ENCODE results near the gene TTBK1. TPM values are rescaled to one million over a fixed set of nuclear protein-coding genes. Genes with fewer than 3 reads are reported as not detected.

The TTBK1 gene
- total RNA-seq, 8 experiments from 2014 or later, result 0.41 to 13.6 (median 8.4) TPM

GRCh38 chr6:43215066-43215465, 28.2 kb upstream of the TTBK1 start:
- Histone ChIP-seq H3K4me1 (replicated peaks in 1 of 2) (no peaks in the 10 kb centered on the region), H3K27ac (no peak overlapping the region), H3K4me3 (no peak overlapping the region)
- 80 to 100% (median 100%) methylated on average over 1 to 7 of the region's 8 CpGs; no CpG with 5 or more reads in 3 of the 10 experiments for WGBS, 10 experiments
- in situ Hi-C loops (cut with MboI; ENCODE audit: low pct_unique_long_range_greater_than_20kb in 2 of 9, low sequenced_read_pairs in 9 of 9, unreplicated experiment in 9 of 9), result no loop called here
- ATAC-seq (replicated peaks in 6 of 8), result no peak

GRCh38 chr6:43216200-43216599, 27.1 kb upstream of the TTBK1 start:
- Histone ChIP-seq H3K27ac (no peak overlapping the region), H3K4me1 (replicated peaks in 1 of 2) (no peaks in the 10 kb centered on the region), H3K4me3 (no peak overlapping the region)
- in situ Hi-C loops (cut with MboI; ENCODE audit: low pct_unique_long_range_greater_than_20kb in 2 of 9, low sequenced_read_pairs in 9 of 9, unreplicated experiment in 9 of 9), result no loop called here
- 69 to 90% (median 88%) methylated on average over 4 to 8 of the region's 12 CpGs; no CpG with 5 or more reads in 6 of the 10 experiments for WGBS, 10 experiments
- ATAC-seq (replicated peaks in 6 of 8), result no peak

- in situ Hi-C loops (cut with MboI; ENCODE audit: low pct_unique_long_range_greater_than_20kb in 2 of 9, low sequenced_read_pairs in 9 of 9, unreplicated experiment in 9 of 9), result no loop called here
- Histone ChIP-seq H3K4me1 (replicated peaks in 1 of 2) (no peaks in the 10 kb centered on the region), H3K4me3 (no peak overlapping the region), H3K27ac (no peak overlapping the region)
- no peak for ATAC-seq (replicated peaks in 6 of 8)
- 20 to 100% (median 83%) methylated on average over 1 to 4 of the region's 5 CpGs; no CpG with 5 or more reads in 4 of the 10 experiments for WGBS, 10 experiments
Observed at GRCh38 chr6:43217351-43217750, 25.9 kb upstream of the TTBK1 start.

GRCh38 chr6:43219119-43219518, 24.2 kb upstream of the TTBK1 start:
- Histone ChIP-seq H3K4me3 (no peak overlapping the region), H3K27ac (no peak overlapping the region), H3K4me1 (replicated peaks in 1 of 2) (no peaks in the 10 kb centered on the region)
- ATAC-seq (replicated peaks in 6 of 8), result no peak
- in situ Hi-C loops (cut with MboI; ENCODE audit: low pct_unique_long_range_greater_than_20kb in 2 of 9, low sequenced_read_pairs in 9 of 9, unreplicated experiment in 9 of 9), result no loop called here
- WGBS, 10 experiments, result 92 to 100% (median 94%) methylated on average over 1 to 3 of the region's 3 CpGs; no CpG with 5 or more reads in 5 of the 10 experiments

- Histone ChIP-seq H3K4me3 (no peak overlapping the region), H3K4me1 (replicated peaks in 1 of 2) (no peaks in the 10 kb centered on the region), H3K27ac (no peak overlapping the region)
- no peak for ATAC-seq (replicated peaks in 6 of 8)
- in situ Hi-C loops (cut with MboI; ENCODE audit: low pct_unique_long_range_greater_than_20kb in 2 of 9, low sequenced_read_pairs in 9 of 9, unreplicated experiment in 9 of 9), result no loop called here
- 73 to 100% (median 90%) methylated on average over 1 to 7 of the region's 7 CpGs; no CpG with 5 or more reads in 1 of the 10 experiments for WGBS, 10 experiments
Observed at GRCh38 chr6:43219814-43220213, 23.5 kb upstream of the TTBK1 start.

- in situ Hi-C loops (cut with MboI; ENCODE audit: low pct_unique_long_range_greater_than_20kb in 2 of 9, low sequenced_read_pairs in 9 of 9, unreplicated experiment in 9 of 9), result no loop called here
- no peak for ATAC-seq (replicated peaks in 6 of 8)
- H3K4me3 ChIP-seq, result no peak overlapping the region
- WGBS, 10 experiments, result 100% methylated on average over 3 of the region's 16 CpGs; no CpG with 5 or more reads in 9 of the 10 experiments
- H3K4me1 ChIP-seq (replicated peaks in 1 of 2), result no peaks in the 10 kb centered on the region
- no peak overlapping the region for H3K27ac ChIP-seq
Observed at GRCh38 chr6:43220439-43220951, 22.8 kb upstream of the TTBK1 start.

GRCh38 chr6:43221046-43221972, 22.0 kb upstream of the TTBK1 start:
- ATAC-seq (replicated peaks in 6 of 8), result peak in 3 of 8 experiments; percentile 17 to 81 (median 25)

GRCh38 chr6:43222418-43223059, 20.7 kb upstream of the TTBK1 start:
- in situ Hi-C loops (cut with MboI; ENCODE audit: low pct_unique_long_range_greater_than_20kb in 2 of 9, low sequenced_read_pairs in 9 of 9, unreplicated experiment in 9 of 9), result no loop called here
- Histone ChIP-seq H3K4me3 (no peak overlapping the region), H3K27ac (no peak overlapping the region), H3K4me1 (replicated peaks in 1 of 2) (no peaks in the 10 kb centered on the region)
- ATAC-seq (replicated peaks in 6 of 8), result peak in 1 of 8 experiments; percentile 37
- 65 to 100% (median 80%) methylated on average over 1 to 4 of the region's 15 CpGs; no CpG with 5 or more reads in 7 of the 10 experiments for WGBS, 10 experiments

More at GRCh38 chr6:43221046-43221972, 22.0 kb upstream of the TTBK1 start:
- 50 to 83% (median 70%) methylated on average over 1 to 2 of the region's 20 CpGs; no CpG with 5 or more reads in 6 of the 10 experiments for WGBS, 10 experiments
- Histone ChIP-seq H3K4me1 (replicated peaks in 1 of 2) (no peaks in the 10 kb centered on the region), H3K27ac (no peak overlapping the region), H3K4me3 (no peak overlapping the region)
- in situ Hi-C loops (cut with MboI; ENCODE audit: low pct_unique_long_range_greater_than_20kb in 2 of 9, low sequenced_read_pairs in 9 of 9, unreplicated experiment in 9 of 9), result no loop called here

- H3K4me1 ChIP-seq (replicated peaks in 1 of 2), result no peaks in the 10 kb centered on the region
- in situ Hi-C loops (cut with MboI; ENCODE audit: low pct_unique_long_range_greater_than_20kb in 2 of 9, low sequenced_read_pairs in 9 of 9, unreplicated experiment in 9 of 9), result no loop called here
- no peak for ATAC-seq (replicated peaks in 6 of 8)
- H3K4me3 ChIP-seq, result no peak overlapping the region
- no peak overlapping the region for H3K27ac ChIP-seq
- 40 to 100% (median 83%) methylated on average over 1 to 7 of the region's 14 CpGs; no CpG with 5 or more reads in 4 of the 10 experiments for WGBS, 10 experiments
Observed at GRCh38 chr6:43223175-43223574, 20.1 kb upstream of the TTBK1 start.

GRCh38 chr6:43226192-43226851, 17.0 kb upstream of the TTBK1 start:
- 60 to 97% (median 87%) methylated on average over 1 to 6 of the region's 11 CpGs for WGBS, 10 experiments
- Histone ChIP-seq H3K27ac (no peak overlapping the region), H3K4me1 (replicated peaks in 1 of 2) (peaks cover 0 to 6% of the 10 kb centered on the region in 2 donors), H3K4me3 (no peak overlapping the region)
- ATAC-seq (replicated peaks in 6 of 8), result no peak
- in situ Hi-C loops (cut with MboI; ENCODE audit: low pct_unique_long_range_greater_than_20kb in 2 of 9, low sequenced_read_pairs in 9 of 9, unreplicated experiment in 9 of 9), result no loop called here

- peak within 1 kb of the TSS in 1 of 2 donors; percentile 29 for H3K27ac ChIP-seq
- peaks cover 0 to 6% of the 10 kb centered on the region in 2 donors for H3K4me1 ChIP-seq (replicated peaks in 1 of 2)
- WGBS, 10 experiments, result 0 to 21% (median 10%) methylated on average over 1 to 22 of the region's 82 CpGs; no CpG with 5 or more reads in 5 of the 10 experiments
- in situ Hi-C loops (cut with MboI; ENCODE audit: low pct_unique_long_range_greater_than_20kb in 2 of 9, low sequenced_read_pairs in 9 of 9, unreplicated experiment in 9 of 9), result no loop called here
- peak within 1 kb of the TSS; percentile 46 to 56 (median 49) for H3K4me3 ChIP-seq
- peak; percentile 93 to 98 (median 97) for ATAC-seq (replicated peaks in 6 of 8)
Observed at GRCh38 chr6:43228951-43229802, 14.1 kb upstream of the TTBK1 start, which contains the start of gene DNPH1. Gene DNPH1, minus strand, starts transcription at chr6:43229481. Its CDS starts 25 bp downstream, at chr6:43229456.

All from motor neuron (in vitro differentiated cells).